ENCODE measurements around the gene EVPLL. TPM values are rescaled to one million over a fixed set of nuclear protein-coding genes. Genes with fewer than 3 reads are reported as not detected.
"Not testable (repeated sequence)": the region's sequence is repeated elsewhere in the genome, so short reads cannot be mapped to it uniquely, and the experiment has no call there.

The EVPLL gene
- total RNA-seq, 1 donor from 2014 or later, result 1.1 TPM

DNA sequence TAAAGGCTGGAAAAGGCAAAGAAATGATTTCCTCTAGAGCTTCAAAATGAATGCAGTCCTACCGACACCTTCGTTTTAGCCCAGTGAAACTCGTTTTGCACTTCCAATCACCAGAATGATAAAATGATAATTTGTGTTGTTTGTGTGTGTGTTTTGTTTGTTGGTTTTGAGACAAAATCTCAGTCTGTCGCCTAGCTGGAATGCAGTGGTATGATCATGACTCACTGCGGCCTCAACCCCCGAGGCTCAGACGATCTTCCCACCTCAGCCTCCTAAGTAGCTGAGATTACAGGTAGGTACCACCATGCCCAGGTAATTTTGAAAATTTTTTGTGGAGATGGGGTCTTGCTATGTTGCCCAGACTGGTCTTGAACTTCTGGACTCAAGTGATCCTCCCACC lies 3.4 kb upstream of the EVPLL start:
- H3K36me3 ChIP-seq (ENCODE audit: control insufficient read depth, insufficient read depth, low read length), result no peaks in the 10 kb centered on the region
- H3K27me3 ChIP-seq (ENCODE audit: control insufficient read depth, insufficient read depth, low read length), result no peaks in the 10 kb centered on the region
- no peak overlapping the region for H3K4me3 ChIP-seq (ENCODE audit: low read depth, low read length)
- DNase-seq (ENCODE audit: low read depth), result no peak
- TF ChIP-seq, protein P1, sequence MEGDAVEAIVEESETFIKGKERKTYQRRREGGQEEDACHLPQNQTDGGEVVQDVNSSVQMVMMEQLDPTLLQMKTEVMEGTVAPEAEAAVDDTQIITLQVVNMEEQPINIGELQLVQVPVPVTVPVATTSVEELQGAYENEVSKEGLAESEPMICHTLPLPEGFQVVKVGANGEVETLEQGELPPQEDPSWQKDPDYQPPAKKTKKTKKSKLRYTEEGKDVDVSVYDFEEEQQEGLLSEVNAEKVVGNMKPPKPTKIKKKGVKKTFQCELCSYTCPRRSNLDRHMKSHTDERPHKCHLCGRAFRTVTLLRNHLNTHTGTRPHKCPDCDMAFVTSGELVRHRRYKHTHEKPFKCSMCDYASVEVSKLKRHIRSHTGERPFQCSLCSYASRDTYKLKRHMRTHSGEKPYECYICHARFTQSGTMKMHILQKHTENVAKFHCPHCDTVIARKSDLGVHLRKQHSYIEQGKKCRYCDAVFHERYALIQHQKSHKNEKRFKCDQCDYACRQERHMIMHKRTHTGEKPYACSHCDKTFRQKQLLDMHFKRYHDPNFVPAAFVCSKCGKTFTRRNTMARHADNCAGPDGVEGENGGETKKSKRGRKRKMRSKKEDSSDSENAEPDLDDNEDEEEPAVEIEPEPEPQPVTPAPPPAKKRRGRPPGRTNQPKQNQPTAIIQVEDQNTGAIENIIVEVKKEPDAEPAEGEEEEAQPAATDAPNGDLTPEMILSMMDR (IDR thresholded peaks at IDR 0.05; ENCODE audit: insufficient read depth, low read length, poor library complexity, severe bottlenecking), result no peak

DNA sequence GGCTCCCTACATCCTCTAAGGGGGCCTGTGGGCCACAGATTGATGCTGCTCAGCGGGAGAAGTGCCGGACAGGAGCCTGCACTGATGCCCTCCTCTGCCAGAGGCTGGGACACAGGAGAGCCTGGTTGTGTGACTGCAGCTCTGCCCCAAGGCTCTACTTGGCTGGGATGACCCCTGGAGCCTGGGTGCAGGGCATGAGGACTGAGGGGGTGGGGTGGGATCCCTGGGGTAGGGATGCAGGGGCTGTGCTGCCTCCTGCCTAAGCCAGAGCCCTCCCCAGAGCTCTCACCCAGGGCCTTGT lies 577 bp downstream of the EVPLL start:
- peaks cover 22% of the 10 kb centered on the region for H3K27me3 ChIP-seq (ENCODE audit: control insufficient read depth, insufficient read depth, low read length)
- H3K36me3 ChIP-seq (ENCODE audit: control insufficient read depth, insufficient read depth, low read length), result no peaks in the 10 kb centered on the region
- TF ChIP-seq, protein P1 (IDR thresholded peaks at IDR 0.05; ENCODE audit: insufficient read depth, low read length, poor library complexity, severe bottlenecking), result no peak
- H3K4me3 ChIP-seq (ENCODE audit: low read depth, low read length), result no peak overlapping the region
- no peak for DNase-seq (ENCODE audit: low read depth)

GRCh38 chr17:18378614-18379013 lies 1.0 kb downstream of the EVPLL start:
- H3K4me3 ChIP-seq (ENCODE audit: low read depth, low read length); DNase-seq (ENCODE audit: low read depth); H3K36me3 ChIP-seq (ENCODE audit: control insufficient read depth, insufficient read depth, low read length): not testable (repeated sequence)
- peaks cover 25% of the 10 kb centered on the region for H3K27me3 ChIP-seq (ENCODE audit: control insufficient read depth, insufficient read depth, low read length)

DNA sequence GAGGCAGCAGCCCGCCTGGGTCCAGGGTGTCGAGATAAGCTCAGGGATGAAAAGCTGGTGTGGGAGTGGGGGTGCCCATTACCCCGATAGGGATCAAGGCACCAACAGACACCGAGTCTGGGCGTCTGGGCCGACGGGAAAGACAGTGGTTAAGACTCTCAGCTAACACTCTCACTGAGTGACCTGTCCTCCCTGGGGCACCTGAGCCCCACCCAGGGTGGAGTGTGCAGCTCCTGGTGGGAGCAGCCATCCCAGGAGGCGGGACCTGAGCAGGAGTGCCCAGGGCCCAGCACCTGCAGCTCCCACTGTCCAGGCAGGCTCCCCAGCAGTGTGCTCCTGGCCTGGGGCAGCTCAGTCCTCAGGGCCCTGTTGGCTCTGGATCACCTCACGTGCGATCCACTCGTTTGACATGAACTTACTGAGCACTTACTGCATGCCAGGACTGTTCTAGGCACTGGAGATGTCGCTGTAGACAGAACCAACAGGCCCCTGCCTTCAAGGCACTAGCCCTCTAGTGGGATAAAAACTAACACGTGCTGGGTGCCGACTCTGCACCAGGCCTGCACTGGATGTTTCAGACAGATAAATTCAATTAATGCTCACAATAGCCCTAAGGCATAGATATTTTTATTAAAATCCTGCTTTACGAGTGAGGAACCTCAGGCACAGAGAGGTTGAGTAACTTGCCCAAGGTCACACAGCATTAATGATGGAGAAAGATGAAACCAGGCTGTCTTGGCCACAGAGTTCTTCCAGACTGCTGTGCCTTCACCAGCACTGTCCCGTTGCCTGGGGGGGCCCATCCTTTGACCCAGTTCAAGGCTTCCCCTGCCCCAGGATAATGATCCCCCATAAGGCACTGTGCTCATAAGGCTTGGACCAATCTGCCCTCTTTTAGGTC lies 1.9 kb downstream of the EVPLL start:
- Histone ChIP-seq H3K4me3 (ENCODE audit: low read depth, low read length) (no peak overlapping the region), H3K36me3 (ENCODE audit: control insufficient read depth, insufficient read depth, low read length) (no peaks in the 10 kb centered on the region), H3K27me3 (ENCODE audit: control insufficient read depth, insufficient read depth, low read length) (peaks cover 28% of the 10 kb centered on the region)
- TF ChIP-seq, protein P1 (IDR thresholded peaks at IDR 0.05; ENCODE audit: insufficient read depth, low read length, poor library complexity, severe bottlenecking), result no peak
- no peak for DNase-seq (ENCODE audit: low read depth)

DNA sequence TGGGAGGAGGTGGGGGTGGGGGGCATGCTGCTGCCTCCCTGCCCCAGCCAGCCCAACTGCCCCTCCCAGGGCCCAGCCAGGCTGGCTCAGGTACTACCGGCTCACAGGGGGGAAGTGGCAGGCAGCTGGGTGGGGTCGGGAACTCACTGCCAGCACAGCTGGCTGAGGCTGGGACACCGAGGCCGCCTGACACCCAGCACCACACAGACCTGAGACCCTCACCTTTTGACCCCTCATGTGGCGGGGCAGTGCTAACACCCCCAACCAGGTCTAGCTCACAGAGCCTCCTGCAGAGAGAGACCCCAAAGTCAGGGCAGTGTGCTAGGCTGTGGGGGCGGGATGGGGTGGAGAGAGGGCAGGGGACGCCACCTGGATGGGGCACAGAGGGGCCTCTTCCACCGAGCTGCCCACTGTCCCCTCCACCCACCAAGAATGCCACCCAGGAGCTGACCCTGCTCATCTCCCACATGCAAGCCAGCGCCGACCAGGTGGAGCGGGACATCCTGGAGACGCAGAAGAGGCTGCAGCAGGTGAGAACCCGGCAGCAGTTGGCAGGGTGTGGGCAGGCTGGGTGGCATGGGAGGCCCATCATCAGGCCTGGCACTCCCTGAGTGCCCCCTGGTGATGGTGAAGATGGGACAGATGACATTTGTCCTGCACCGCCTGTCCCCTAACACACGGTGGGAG lies 3.0 kb downstream of the EVPLL start:
- DNase-seq (ENCODE audit: low read depth), result no peak
- H3K36me3 ChIP-seq (ENCODE audit: control insufficient read depth, insufficient read depth, low read length), result no peaks in the 10 kb centered on the region
- H3K27me3 ChIP-seq (ENCODE audit: control insufficient read depth, insufficient read depth, low read length), result peaks cover 28% of the 10 kb centered on the region
- TF ChIP-seq, protein P1 (IDR thresholded peaks at IDR 0.05; ENCODE audit: insufficient read depth, low read length, poor library complexity, severe bottlenecking), result no peak
- no peak overlapping the region for H3K4me3 ChIP-seq (ENCODE audit: low read depth, low read length)

- H3K4me3 ChIP-seq (ENCODE audit: low read depth, low read length), result no peak overlapping the region
- H3K27me3 ChIP-seq (ENCODE audit: control insufficient read depth, insufficient read depth, low read length), result peaks cover 28% of the 10 kb centered on the region
- DNase-seq (ENCODE audit: low read depth), result no peak
- TF ChIP-seq, protein P1 (IDR thresholded peaks at IDR 0.05; ENCODE audit: insufficient read depth, low read length, poor library complexity, severe bottlenecking), result no peak
- H3K36me3 ChIP-seq (ENCODE audit: control insufficient read depth, insufficient read depth, low read length), result no peaks in the 10 kb centered on the region
Observed at GRCh38 chr17:18381158-18381952, 3.8 kb downstream of the EVPLL start.

Data from kidney epithelial cell (primary cell).